Activated CD4-positive, alpha-beta memory T cell treated with anti-CD3 and anti-CD28 coated beads, Interleukin-2, amount 10 ng/mL, durations not matched to agents 7 days and 5 days (primary cell): ENCODE measurements around the gene FOSL2. TPM values are rescaled to one million over a fixed set of nuclear protein-coding genes. Genes with fewer than 3 reads are reported as not detected.

Experiments used
- CTCF ChIA-PET: fragments of 350-600 bp; sonication (Branson Sonifier 250); formaldehyde crosslinking; loops from one replicate; lab custom pipeline; 2021; ENCODE audit warnings: antibody characterized with exemption, inconsistent platforms; lab: Charles Lee
- POLR2A ChIA-PET: fragments of 350-600 bp; sonication (Branson Sonifier 250); formaldehyde crosslinking; loops from one replicate; lab custom pipeline; 2021; ENCODE audit warnings: antibody characterized with exemption; lab: Charles Lee
- DNase-seq: peaks from one replicate; pipeline ENCODE4 v3.0.0-alpha.2; 2020
- H3K27ac Mint-ChIP-seq: one replicate; pipeline ENCODE4 v1.8.0; 2021; ENCODE audit warnings: mild to moderate bottlenecking, mixed read lengths
- H3K27me3 Mint-ChIP-seq: one replicate; pipeline ENCODE4 v1.8.0; 2021; ENCODE audit warnings: mixed read lengths
- H3K36me3 Mint-ChIP-seq: one replicate; pipeline ENCODE4 v1.8.0; 2021; ENCODE audit warnings: low read depth, mixed read lengths
- H3K4me1 Mint-ChIP-seq: one replicate; pipeline ENCODE4 v1.8.0; 2021; ENCODE audit warnings: mixed read lengths
- H3K4me3 Mint-ChIP-seq: one replicate; pipeline ENCODE4 v1.8.0; 2021; ENCODE audit warnings: mild to moderate bottlenecking, mixed read lengths
- H3K9me3 Mint-ChIP-seq: one replicate; pipeline ENCODE4 v1.8.0; 2021; ENCODE audit warnings: mixed read lengths
- total RNA-seq, 2 experiments: library from RNA; stranded (reverse); gene quantifications; one replicate each; pipeline ENCODE4 v1.2.3, GENCODE V29; 2021

Gene FOSL2
- total RNA-seq, 2 experiments from 2014 or later, result 96.4 to 100 TPM

DNA sequence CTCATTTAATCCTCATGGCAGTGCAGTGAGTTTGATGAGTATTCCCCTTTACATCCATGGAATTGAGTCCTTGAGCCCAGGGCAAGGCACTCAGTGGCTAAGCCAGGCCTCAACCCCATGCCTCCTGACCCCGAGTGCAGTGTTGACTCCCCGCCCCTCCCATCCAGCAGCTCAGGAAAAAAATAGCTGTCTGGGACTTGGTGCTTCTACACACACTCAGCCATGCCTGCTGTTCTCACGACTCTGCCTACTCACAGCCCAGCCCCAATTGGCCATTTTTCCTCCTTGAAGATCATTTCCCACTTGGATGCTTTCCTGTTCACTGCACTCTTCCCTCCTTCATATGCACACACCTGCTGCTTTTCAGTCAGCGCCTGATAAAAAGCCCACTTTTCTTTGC is 8.8 kb downstream of the FOSL2 start:
- Mint-ChIP-seq H3K27ac (peak overlapping the region; percentile 7), H3K9me3 (no peaks in the 10 kb centered on the region), H3K36me3 (peaks cover 60% of the 10 kb centered on the region), H3K27me3 (no peaks in the 10 kb centered on the region), H3K4me3 (no peak overlapping the region), H3K4me1 (peaks cover 87% of the 10 kb centered on the region)
- CTCF ChIA-PET, result interaction anchor here (0.6 to 1.6 kb wide), 5 partner anchors 10 to 678 kb away, joined by 3 to 4 read pairs (median 3); no protein-coding TSS in a partner anchor
- POLR2A ChIA-PET, result interaction anchor here (1.3 to 3.4 kb wide), 3 partner anchors 9 to 11 kb away, joined by 4 to 19 read pairs (median 12); partner anchors contain the start of gene FOSL2
- no peak for DNase-seq

DNA sequence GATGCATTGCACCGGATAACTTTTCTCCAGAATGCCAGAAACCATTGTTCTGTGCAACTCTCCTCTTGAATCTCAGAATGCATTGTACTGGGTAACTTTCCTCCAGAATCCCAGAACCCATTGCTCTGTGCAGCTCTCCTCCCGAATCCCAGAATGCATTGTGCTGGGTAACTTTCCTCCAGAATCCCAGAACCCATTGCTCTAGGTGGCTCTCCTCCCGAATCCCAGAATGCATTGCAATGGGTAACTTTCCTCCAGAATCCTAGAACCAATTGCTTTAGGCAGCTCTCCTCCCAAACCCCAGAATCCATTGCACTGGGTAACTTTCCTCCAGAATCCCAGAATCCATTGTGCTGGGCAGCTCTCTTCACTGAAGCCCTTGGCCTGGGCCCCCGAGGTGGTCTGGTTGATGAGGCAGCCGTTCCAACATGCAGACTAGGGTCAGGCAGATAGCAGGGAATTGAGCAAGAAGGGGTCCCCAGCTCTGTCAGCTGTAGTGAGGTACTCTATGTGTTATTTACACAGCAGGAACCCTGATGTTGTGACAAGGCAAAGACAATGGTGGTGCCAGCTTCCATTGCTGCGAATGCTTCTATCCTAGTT is 9.4 kb downstream of the FOSL2 start:
- Mint-ChIP-seq H3K9me3 (no peaks in the 10 kb centered on the region), H3K27ac (peak overlapping the region; percentile 7), H3K27me3 (no peaks in the 10 kb centered on the region), H3K4me3 (no peak overlapping the region), H3K4me1 (peaks cover 94% of the 10 kb centered on the region), H3K36me3 (peaks cover 66% of the 10 kb centered on the region)
- no peak for DNase-seq
- POLR2A ChIA-PET, result interaction anchor here (2.5 to 3.4 kb wide), 2 partner anchors 9 to 12 kb away, joined by 12 to 19 read pairs; partner anchors contain the start of gene FOSL2
- CTCF ChIA-PET, result interaction anchor here (1.5 to 1.6 kb wide), 2 partner anchors 11 to 17 kb away, joined by 3 to 4 read pairs; no protein-coding TSS in a partner anchor

DNA sequence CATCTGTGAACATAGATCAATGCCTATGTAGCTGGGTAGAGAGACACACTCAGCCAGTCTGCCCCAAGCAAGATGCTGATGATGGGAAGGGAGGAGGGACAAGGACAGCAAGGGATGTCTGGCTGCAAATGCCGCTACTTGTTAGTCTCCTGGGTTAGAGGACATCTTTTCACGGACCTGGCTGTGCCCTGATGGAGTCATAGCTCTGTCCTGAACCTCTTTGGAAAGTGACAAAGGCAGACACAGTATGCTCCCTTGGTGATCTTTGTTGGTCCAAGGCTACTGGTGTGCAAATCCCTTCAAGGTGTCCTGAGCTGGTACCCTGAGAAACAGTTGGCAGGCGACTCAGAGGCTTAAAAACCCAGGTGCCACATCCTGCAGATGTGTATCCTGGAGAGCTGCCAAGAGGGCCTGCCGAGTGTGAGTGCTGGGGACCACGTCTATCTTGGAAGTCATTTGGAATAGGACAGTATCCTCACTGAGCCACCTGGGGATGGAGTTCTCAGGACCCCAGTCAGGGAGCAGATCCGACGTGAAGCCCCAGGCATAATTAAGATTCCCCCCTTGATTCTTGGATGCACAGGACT is 10.8 kb downstream of the FOSL2 start:
- Mint-ChIP-seq H3K27ac (peak overlapping the region; percentile 52), H3K4me3 (no peak overlapping the region), H3K4me1 (peaks cover 94% of the 10 kb centered on the region), H3K27me3 (no peaks in the 10 kb centered on the region), H3K9me3 (no peaks in the 10 kb centered on the region), H3K36me3 (peaks cover 77% of the 10 kb centered on the region)
- POLR2A ChIA-PET, result interaction anchor here (0.8 to 3.4 kb wide), 5 partner anchors 11 to 649 kb away, joined by 3 to 19 read pairs (median 3); partner anchors contain the start of gene FOSL2
- no peak for DNase-seq
- CTCF ChIA-PET, result interaction anchor here (1.0 to 1.4 kb wide), 2 partner anchors 10 to 49 kb away, joined by 3 to 4 read pairs; no protein-coding TSS in a partner anchor

DNA sequence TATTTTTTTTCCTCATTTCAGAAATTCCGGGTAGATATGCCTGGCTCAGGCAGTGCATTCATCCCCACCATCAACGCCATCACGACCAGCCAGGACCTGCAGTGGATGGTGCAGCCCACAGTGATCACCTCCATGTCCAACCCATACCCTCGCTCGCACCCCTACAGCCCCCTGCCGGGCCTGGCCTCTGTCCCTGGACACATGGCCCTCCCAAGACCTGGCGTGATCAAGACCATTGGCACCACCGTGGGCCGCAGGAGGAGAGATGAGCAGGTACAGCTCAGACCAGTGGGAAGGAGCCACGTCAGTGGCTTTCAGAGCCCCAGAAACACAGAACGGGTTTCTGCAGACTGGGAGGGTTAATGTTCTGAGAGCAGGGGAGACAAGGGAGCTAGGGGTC is 11.4 kb downstream of the FOSL2 start:
- Mint-ChIP-seq H3K4me1 (peaks cover 94% of the 10 kb centered on the region), H3K27me3 (no peaks in the 10 kb centered on the region), H3K36me3 (peaks cover 80% of the 10 kb centered on the region), H3K9me3 (no peaks in the 10 kb centered on the region), H3K27ac (peak overlapping the region; percentile 47), H3K4me3 (no peak overlapping the region)
- DNase-seq, result no peak
- POLR2A ChIA-PET, result interaction anchor here (0.9 to 3.4 kb wide), 4 partner anchors 8 to 14 kb away, joined by 3 to 19 read pairs (median 8); partner anchors contain the start of gene FOSL2
- CTCF ChIA-PET, result interaction anchor here (1.0 to 1.4 kb wide), 2 partner anchors 11 to 48 kb away, joined by 3 to 4 read pairs; no protein-coding TSS in a partner anchor

DNA sequence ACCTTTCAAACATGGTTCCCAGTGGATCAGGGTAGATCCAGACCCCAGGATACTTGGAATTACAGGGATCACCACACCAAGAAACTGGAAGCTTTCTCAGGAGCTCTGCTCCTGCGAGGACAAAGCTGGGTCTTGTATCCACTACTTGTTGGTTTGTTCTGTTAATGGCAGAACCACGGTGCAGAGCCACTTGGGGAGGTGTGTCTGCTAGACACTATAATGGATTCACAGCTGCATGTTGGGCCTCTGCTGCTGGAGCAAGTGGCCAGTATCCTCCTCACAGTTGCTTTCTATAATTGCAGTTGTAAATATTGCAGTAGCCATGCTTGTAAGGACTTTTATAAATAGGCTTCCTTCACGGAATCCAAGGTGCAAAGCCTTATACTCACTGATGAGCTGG is 12.9 kb downstream of the FOSL2 start:
- H3K4me3 Mint-ChIP-seq, result no peak overlapping the region
- CTCF ChIA-PET, result interaction anchor here (0.6 to 0.7 kb wide), 2 partner anchors 39 to 697 kb away, joined by 4 to 6 read pairs; no protein-coding TSS in a partner anchor
- DNase-seq, result no peak
- H3K4me1 Mint-ChIP-seq, result peaks cover 94% of the 10 kb centered on the region
- no peaks in the 10 kb centered on the region for H3K9me3 Mint-ChIP-seq
- no peaks in the 10 kb centered on the region for H3K27me3 Mint-ChIP-seq
- H3K27ac Mint-ChIP-seq, result no peak overlapping the region
- POLR2A ChIA-PET, result interaction anchor here (0.9 to 5.2 kb wide), 3 partner anchors 10 to 515 kb away, joined by 3 to 85 read pairs (median 24); partner anchors contain the start of genes BABAM2, FOSL2 and RBKS
- peaks cover 84% of the 10 kb centered on the region for H3K36me3 Mint-ChIP-seq

DNA sequence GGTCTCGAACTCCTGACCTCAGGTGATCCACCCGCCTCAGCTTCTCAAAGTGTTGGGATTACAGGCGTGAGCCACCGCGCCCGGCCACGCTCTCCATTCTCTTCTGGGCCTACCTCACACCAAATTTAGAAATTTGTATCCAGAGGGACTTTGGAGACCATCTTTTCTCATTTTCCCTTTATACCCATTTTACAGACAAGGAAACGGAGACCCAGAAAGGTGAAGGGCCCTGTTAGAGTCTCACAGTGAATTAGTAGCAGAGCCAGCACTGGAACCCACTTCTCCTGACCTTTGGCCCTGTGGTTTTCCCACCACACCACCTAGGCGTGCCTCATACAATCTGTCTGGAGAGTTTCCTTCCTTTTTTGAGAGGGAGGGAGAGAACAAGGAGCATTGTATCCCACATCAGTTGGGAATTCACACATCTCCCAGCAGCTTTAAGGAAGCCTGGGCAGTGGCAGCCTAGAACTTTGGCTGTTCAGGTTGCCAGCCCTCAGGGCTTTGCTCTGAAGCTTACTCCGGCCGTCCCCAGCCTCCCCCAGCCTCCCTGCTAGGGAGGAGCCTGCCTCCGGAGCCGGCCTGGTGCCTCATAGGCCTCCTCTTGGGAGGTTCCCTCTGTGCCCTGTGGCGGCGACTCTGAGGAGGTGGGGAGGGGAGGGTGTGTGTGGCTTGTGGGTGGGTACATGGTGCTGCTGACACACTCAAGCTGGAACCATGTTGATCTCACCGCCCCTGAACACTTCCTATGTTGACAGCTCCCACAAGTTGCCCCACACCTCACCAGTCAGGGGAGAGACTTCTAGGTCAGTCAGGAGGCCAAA is 13.8 kb downstream of the FOSL2 start:
- CTCF ChIA-PET, result interaction anchor here (0.8 to 3.6 kb wide), 5 partner anchors 13 to 464 kb away, joined by 3 to 10 read pairs (median 3); no protein-coding TSS in a partner anchor
- DNase-seq, result peak; percentile 88
- peak overlapping the region; percentile 19 for H3K4me3 Mint-ChIP-seq

DNA sequence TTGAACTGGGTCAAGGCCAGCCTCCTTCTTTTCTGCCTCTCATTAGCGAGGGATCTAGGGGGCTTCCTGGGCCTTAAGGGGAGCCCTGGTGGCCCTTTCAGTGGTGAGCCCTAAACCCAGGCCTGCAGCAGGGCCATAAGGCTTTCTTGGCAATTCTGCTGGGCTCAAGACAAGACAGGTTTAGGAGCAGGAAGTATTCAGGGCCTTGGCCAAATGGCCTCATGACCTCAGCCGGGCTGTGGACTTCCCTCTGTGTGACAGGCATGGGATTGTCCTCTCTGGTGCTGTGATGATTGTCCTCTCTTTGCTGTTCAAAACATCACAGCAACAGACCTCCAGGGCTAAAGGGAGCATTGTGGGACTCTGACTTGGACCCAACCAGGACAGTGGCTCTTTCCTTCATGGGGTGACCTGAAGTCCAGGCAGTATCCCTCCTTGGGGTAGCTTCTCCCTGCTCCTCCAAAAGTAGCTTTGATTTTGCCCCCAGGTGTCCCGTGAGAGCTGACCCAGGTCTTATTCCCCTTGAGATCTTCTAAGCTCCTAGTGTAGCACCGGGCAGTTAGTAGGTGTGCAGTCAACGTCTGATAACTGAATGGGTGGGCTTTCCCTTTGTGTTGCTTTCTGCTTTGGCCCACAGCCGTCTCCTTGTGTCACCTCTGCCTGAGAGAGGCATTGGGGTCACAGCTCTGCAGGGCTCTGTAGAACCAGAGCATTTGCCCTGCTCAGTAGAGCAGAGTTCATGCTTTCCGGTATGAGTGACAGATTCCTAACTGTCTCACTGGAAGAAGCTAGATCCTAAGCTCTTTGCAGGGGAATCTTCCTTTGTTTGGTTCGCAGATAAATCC is 14.7 kb downstream of the FOSL2 start:
- H3K27me3 Mint-ChIP-seq, result no peaks in the 10 kb centered on the region
- DNase-seq, result no peak
- ChIA-PET CTCF (interaction anchor here (0.8 to 3.6 kb wide), 6 partner anchors 12 to 45 kb away, joined by 3 to 10 read pairs (median 3); no protein-coding TSS in a partner anchor), POLR2A (interaction anchor here (0.7 to 5.2 kb wide), 11 partner anchors 11 to 635 kb away, joined by 3 to 85 read pairs (median 3); partner anchors contain the start of genes FOSL2 and PPP1CB)
- H3K27ac Mint-ChIP-seq, result peak overlapping the region; percentile 97
- peaks cover 93% of the 10 kb centered on the region for H3K4me1 Mint-ChIP-seq
- H3K36me3 Mint-ChIP-seq, result peaks cover 90% of the 10 kb centered on the region
- no peaks in the 10 kb centered on the region for H3K9me3 Mint-ChIP-seq
- peak overlapping the region; percentile 11 for H3K4me3 Mint-ChIP-seq

More for the DNA sequence above, 13.8 kb downstream of the FOSL2 start:
- Mint-ChIP-seq H3K27me3 (no peaks in the 10 kb centered on the region), H3K9me3 (no peaks in the 10 kb centered on the region), H3K27ac (peak overlapping the region; percentile 97), H3K4me1 (peaks cover 96% of the 10 kb centered on the region), H3K36me3 (peaks cover 90% of the 10 kb centered on the region)
- POLR2A ChIA-PET, result interaction anchor here (0.7 to 5.2 kb wide), 7 partner anchors 11 to 634 kb away, joined by 3 to 85 read pairs (median 4); partner anchors contain the start of genes FOSL2 and PPP1CB

DNA sequence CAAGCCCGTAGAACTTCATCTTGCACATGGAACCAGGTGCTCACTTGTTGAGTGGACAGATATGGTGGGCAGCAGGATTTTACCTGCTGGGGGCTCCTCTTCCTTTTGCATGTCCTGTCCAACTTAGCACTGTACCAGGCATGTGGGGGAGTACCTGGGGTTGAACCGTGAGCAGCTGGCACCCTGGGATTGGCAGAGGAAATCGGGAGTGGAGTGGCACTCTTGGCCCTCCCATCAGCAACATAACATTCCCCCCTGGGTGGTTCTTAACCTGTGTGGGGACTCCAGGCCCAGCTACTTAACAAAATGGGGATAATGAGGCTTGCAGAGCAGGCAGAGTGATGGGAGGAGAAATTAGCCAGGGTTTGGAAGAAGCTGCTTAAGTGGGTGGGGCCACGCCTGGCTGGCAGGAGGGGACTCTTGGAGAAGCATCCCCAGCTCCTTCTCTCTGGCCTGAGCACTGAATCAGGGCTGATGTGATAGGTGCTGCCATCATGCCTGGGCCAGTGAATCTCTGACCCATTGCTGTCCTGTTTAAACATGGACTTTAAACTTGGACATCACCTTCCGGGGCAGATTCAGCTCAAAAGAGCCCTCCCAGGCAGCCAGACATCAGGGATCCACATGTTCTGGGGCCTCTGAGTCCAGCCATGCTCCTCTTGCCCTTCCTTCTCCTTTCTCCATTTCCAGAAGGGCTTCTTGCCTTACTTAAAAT is 15.5 kb downstream of the FOSL2 start:
- H3K9me3 Mint-ChIP-seq, result no peaks in the 10 kb centered on the region
- H3K4me1 Mint-ChIP-seq, result peaks cover 93% of the 10 kb centered on the region
- POLR2A ChIA-PET, result interaction anchor here (0.7 to 5.2 kb wide), 14 partner anchors 12 to 705 kb away, joined by 3 to 85 read pairs (median 3); partner anchors contain the start of genes FOSL2 and MRPL33
- no peak for DNase-seq
- peak overlapping the region; percentile 97 for H3K27ac Mint-ChIP-seq
- no peak overlapping the region for H3K4me3 Mint-ChIP-seq
- H3K36me3 Mint-ChIP-seq, result peaks cover 92% of the 10 kb centered on the region
- CTCF ChIA-PET, result interaction anchor here (0.7 to 3.6 kb wide), 8 partner anchors 11 to 654 kb away, joined by 3 to 10 read pairs (median 3); partner anchors contain the start of gene FOSL2
- no peaks in the 10 kb centered on the region for H3K27me3 Mint-ChIP-seq

DNA sequence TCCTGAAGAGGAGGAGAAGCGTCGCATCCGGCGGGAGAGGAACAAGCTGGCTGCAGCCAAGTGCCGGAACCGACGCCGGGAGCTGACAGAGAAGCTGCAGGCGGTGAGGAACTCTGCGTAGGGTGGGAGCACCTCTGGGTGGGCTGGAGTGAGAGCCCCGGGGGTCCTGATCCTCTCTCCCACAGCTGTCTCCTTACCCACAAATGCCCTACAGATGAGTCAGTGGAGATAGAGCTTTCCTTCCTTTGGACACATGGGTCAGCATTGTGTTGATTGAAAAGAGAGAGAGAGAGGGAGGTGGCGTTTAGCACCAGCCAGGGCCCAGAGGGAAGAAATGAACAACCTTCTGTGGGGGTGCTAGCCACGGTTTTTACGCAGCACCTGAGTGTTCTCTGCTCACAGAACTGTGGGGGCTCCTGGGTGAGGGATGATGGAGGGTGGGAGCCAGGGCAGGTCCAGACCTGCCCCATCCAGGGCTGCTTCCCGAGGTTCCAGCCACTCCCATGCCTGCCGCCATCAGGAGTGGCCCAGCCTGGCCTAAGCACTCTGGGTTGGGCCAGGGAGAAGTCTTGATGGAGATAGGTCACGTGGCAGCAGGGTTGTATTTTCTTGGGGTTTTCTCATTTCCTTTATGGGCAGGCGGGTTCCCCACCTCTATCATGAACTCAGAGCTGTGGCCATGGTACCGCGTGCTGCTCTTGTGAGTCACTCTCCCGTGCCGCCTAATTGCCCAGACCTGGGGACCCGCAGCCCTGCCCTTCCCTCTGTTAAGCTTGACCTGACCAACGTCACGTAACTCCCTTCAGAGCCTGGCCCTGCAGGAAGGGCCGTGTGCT is 16.3 kb downstream of the FOSL2 start:
- H3K9me3 Mint-ChIP-seq, result no peaks in the 10 kb centered on the region
- H3K4me1 Mint-ChIP-seq, result peaks cover 89% of the 10 kb centered on the region
- peak overlapping the region; percentile 97 for H3K27ac Mint-ChIP-seq
- H3K27me3 Mint-ChIP-seq, result no peaks in the 10 kb centered on the region
- H3K4me3 Mint-ChIP-seq, result peak overlapping the region; percentile 53
- peak; percentile 88 for DNase-seq
- peaks cover 92% of the 10 kb centered on the region for H3K36me3 Mint-ChIP-seq
- POLR2A ChIA-PET, result interaction anchor here (0.7 to 5.2 kb wide), 14 partner anchors 11 to 705 kb away, joined by 3 to 85 read pairs (median 4); partner anchors contain the start of genes FOSL2 and MRPL33
- CTCF ChIA-PET, result interaction anchor here (0.7 to 3.6 kb wide), 11 partner anchors 8 to 705 kb away, joined by 3 to 10 read pairs (median 3); partner anchors contain the start of gene FOSL2

DNA sequence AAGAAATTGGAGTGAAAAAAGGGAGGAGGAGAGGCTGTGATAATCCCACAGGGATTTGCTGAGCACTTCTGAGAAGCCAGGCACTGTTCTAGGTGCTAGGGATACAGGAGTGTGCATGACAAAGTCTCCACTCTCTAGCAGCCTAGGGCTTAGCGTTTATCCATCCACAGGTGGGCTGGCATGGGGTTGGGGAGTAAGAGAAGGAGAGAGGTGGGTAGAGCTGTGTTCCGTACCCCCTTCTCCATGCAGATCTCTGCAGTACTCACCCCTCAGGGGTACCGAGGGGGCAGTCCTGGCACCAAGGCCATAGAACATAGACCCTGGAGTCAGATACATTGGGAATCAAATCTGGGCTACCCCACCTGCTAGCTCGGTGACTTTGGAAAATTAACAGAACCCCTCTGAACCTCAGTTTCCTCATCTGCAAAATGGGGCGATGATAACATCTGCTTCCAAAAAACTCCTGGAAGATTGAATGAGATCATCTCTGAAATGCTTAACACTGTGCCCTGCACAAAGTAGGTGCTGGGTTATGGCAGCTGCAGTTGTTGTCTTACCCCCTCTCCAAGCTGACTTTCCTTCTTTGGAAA is 18.6 kb downstream of the FOSL2 start:
- peak overlapping the region; percentile 97 for H3K27ac Mint-ChIP-seq
- POLR2A ChIA-PET, result interaction anchor here (0.7 to 5.1 kb wide), 4 partner anchors 10 to 456 kb away, joined by 3 to 29 read pairs (median 4); no protein-coding TSS in a partner anchor
- CTCF ChIA-PET, result interaction anchor here (2.8 kb wide), 1 partner anchor 707 kb away, joined by 8 read pairs; no protein-coding TSS in a partner anchor
- H3K36me3 Mint-ChIP-seq, result peaks cover 92% of the 10 kb centered on the region
- no peaks in the 10 kb centered on the region for H3K9me3 Mint-ChIP-seq
- peaks cover 75% of the 10 kb centered on the region for H3K4me1 Mint-ChIP-seq
- H3K4me3 Mint-ChIP-seq, result no peak overlapping the region
- H3K27me3 Mint-ChIP-seq, result no peaks in the 10 kb centered on the region
- no peak for DNase-seq
